A673 (cell line): ENCODE data around the gene UBE3A. TPM values are rescaled to one million over a fixed set of nuclear protein-coding genes. Genes with fewer than 3 reads are reported as not detected.
A peak's percentile ranks its signal among the peaks of the same experiment; 100 is the strongest.

Experiments used
- BruUV-seq: library from RNA; stranded (reverse); fragments of 400-500 nt; replicated peaks from 2 replicates; lab custom pipeline; 2021; lab: Mats Ljungman, UMichigan
- CTCF ChIA-PET: fragments of 300-600 bp; sonication (Branson Sonifier 250); formaldehyde crosslinking; loops from one replicate; lab custom pipeline; 2022; ENCODE audit warnings: antibody characterized with exemption; lab: Charles Lee
- POLR2A ChIA-PET: fragments of 300-600 bp; sonication (Branson Sonifier 250); formaldehyde crosslinking; loops from one replicate; lab custom pipeline; 2022; ENCODE audit warnings: antibody characterized with exemption; ENCODE audit not compliant: low non-redundant PET; lab: Charles Lee
- DNase-seq: peaks from one replicate; pipeline ENCODE4 v3.0.0-alpha.2; 2015; ENCODE audit warnings: low spot score
- H3K27ac ChIP-seq: fragments of 200-600 bp; sonication (generic); 2 replicates; pipeline ENCODE4 v1.5.1; 2016; ENCODE audit warnings: mixed run types, low read depth, mild to moderate bottlenecking, mixed read lengths, antibody characterized with exemption, low read length; ENCODE audit not compliant: poor library complexity, severe bottlenecking
- H3K27me3 ChIP-seq: fragments of 200-600 bp; sonication (generic); replicated peaks from 2 replicates; pipeline ENCODE4 v1.6.1; 2017; ENCODE audit warnings: mixed run types, low read depth, mild to moderate bottlenecking, mixed read lengths, antibody characterized with exemption, low read length; ENCODE audit not compliant: insufficient read depth, poor library complexity
- H3K36me3 ChIP-seq: fragments of 200-600 bp; sonication (generic); 2 replicates; pipeline ENCODE4 v1.6.1; 2016; ENCODE audit warnings: mixed run types, mild to moderate bottlenecking, mixed read lengths, antibody characterized with exemption, low read length; ENCODE audit not compliant: insufficient read depth, poor library complexity, severe bottlenecking
- H3K4me1 ChIP-seq: fragments of 200-600 bp; sonication (generic); 2 replicates; pipeline ENCODE4 v1.6.1; 2017; ENCODE audit warnings: mixed run types, mild to moderate bottlenecking, mixed read lengths, antibody characterized with exemption, low read length; ENCODE audit not compliant: insufficient read depth, poor library complexity, severe bottlenecking
- H3K4me3 ChIP-seq: fragments of 200-600 bp; sonication (generic); 2 replicates; pipeline ENCODE4 v1.5.1; 2016; ENCODE audit warnings: low read depth, mixed run types, mild to moderate bottlenecking, mixed read lengths, low read length; ENCODE audit not compliant: poor library complexity, severe bottlenecking
- H3K9me3 ChIP-seq: fragments of 200-600 bp; sonication (generic); 2 replicates; pipeline ENCODE4 v1.6.1; 2016; ENCODE audit warnings: mixed run types, low read depth, mild to moderate bottlenecking, mixed read lengths, antibody characterized with exemption, low read length; ENCODE audit not compliant: poor library complexity, severe bottlenecking
- EZH2 ChIP-seq: fragments of 200-600 bp; sonication (generic); IDR thresholded peaks from 2 replicates; pipeline ENCODE4 v1.6.1; 2017; ENCODE audit warnings: borderline replicate concordance, low read depth, mild to moderate bottlenecking, mixed read lengths, antibody characterized with exemption, low read length; ENCODE audit not compliant: poor library complexity, severe bottlenecking
- intact Hi-C: fragments of 100-400 bp; cut with micrococcal nuclease; formaldehyde crosslinking; loops from one replicate; pipeline ENCODE4 v1.10.0; 2022; ENCODE audit not compliant: unreplicated experiment
- total RNA-seq: library from RNA; stranded (reverse); gene quantifications from 2 replicates; pipeline ENCODE4 v1.2.3, GENCODE V29; 2021
- TF ChIP-seq, protein P1 (sequence below): fragments of 300-800, 200-600 bp; sonication (generic); conservative IDR thresholded peaks from 2 replicates; pipeline ENCODE4 v1.5.1; 2017; ENCODE audit warnings: low read depth, mild to moderate bottlenecking, antibody characterized with exemption, low read length, moderate library complexity, mixed read lengths

Gene UBE3A
- total RNA-seq, 1 experiment from 2014 or later, result 104 TPM

DNA sequence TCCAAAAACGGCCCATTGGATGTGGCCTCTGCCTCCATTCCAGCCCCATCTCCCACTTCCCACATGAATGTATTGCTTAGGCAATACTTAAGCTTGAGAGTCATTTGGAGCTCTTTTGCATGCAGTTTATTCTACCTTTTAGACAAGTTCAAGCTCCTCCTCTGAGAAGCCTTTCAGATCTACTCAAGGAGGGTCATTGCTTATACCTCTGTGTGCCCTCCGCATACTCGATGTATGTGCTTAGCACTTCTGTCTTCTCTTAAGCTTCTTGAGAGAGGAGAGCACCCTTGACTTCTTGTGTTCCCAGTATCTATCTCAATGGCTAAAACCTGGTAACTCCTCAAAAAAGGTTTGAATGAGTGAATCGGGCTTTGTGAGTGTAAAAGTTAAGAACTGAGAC is 6.6 kb upstream of the UBE3A start:
- ChIA-PET CTCF (no interaction called here), POLR2A (no interaction called here)
- DNase-seq, result no peak
- peaks cover 7% of the 10 kb centered on the region for H3K9me3 ChIP-seq
- no peaks in the 10 kb centered on the region for H3K27me3 ChIP-seq
- no peaks in the 10 kb centered on the region for H3K4me1 ChIP-seq
- intact Hi-C loops, result no loop called here
- no peaks in the 10 kb centered on the region for H3K36me3 ChIP-seq
- H3K27ac ChIP-seq, result no peak overlapping the region
- H3K4me3 ChIP-seq, result no peak overlapping the region
- BruUV-seq, result no TSS peak
- TF ChIP-seq, protein P1, sequence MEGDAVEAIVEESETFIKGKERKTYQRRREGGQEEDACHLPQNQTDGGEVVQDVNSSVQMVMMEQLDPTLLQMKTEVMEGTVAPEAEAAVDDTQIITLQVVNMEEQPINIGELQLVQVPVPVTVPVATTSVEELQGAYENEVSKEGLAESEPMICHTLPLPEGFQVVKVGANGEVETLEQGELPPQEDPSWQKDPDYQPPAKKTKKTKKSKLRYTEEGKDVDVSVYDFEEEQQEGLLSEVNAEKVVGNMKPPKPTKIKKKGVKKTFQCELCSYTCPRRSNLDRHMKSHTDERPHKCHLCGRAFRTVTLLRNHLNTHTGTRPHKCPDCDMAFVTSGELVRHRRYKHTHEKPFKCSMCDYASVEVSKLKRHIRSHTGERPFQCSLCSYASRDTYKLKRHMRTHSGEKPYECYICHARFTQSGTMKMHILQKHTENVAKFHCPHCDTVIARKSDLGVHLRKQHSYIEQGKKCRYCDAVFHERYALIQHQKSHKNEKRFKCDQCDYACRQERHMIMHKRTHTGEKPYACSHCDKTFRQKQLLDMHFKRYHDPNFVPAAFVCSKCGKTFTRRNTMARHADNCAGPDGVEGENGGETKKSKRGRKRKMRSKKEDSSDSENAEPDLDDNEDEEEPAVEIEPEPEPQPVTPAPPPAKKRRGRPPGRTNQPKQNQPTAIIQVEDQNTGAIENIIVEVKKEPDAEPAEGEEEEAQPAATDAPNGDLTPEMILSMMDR, result no peak
- TF ChIP-seq EZH2, result no peak

DNA sequence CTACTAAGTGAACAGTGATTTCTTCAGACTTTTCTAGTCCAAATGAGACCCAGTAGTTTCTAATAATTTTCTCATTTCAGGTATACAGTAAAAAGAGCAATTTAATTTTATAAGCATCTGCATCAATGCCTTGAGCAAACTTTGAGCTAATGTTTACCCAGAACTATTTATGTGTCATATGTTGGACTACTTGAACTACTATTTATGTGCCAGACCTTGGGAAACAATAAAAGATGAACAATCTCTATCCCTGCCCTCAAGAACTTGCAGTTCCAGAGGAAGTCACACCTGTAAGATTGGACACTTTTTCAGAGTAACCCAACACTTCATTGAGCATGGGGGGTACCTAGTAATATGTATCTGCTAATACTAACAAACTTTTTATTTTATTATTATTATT is 2.3 kb upstream of the UBE3A start:
- H3K27me3 ChIP-seq, result no peaks in the 10 kb centered on the region
- ChIA-PET CTCF (no interaction called here), POLR2A (no interaction called here)
- no peak overlapping the region for H3K27ac ChIP-seq
- intact Hi-C loops, result no loop called here
- H3K4me3 ChIP-seq, result no peak overlapping the region
- H3K4me1 ChIP-seq, result peaks cover 3% of the 10 kb centered on the region
- no peaks in the 10 kb centered on the region for H3K9me3 ChIP-seq
- no peaks in the 10 kb centered on the region for H3K36me3 ChIP-seq
- TF ChIP-seq, protein P1, result no peak
- TF ChIP-seq EZH2, result no peak
- no TSS peak for BruUV-seq
- DNase-seq, result no peak

DNA sequence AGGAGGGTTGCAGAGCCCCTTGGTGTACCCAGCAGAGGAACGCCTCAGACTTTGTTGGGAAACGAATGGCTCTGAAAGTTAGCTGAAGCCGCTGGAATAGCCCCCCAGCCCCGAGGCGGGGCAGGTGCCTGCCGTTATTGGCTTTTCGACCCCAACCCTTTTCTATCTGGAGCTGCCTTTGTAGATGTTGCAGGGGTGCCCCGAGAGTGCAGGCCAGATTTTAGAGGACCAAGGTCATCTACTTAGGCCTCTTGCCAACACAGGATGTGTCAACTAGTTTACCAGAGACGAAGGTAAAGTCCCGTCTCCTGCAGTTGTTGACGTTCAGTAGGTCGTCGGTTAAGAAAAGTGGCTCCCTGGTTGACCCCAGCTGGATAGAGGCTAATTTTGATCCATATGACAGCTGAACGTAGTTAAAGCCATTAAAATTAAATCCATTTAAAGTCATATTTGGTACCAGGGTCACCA is 579 bp upstream of the UBE3A start:
- no peak for TF ChIP-seq EZH2
- TF ChIP-seq, protein P1, result no peak
- H3K36me3 ChIP-seq, result no peaks in the 10 kb centered on the region
- H3K9me3 ChIP-seq, result peaks cover 4% of the 10 kb centered on the region
- intact Hi-C loops, result no loop called here
- peak overlapping the region; percentile 91 for H3K4me3 ChIP-seq
- POLR2A ChIA-PET, result no interaction called here
- DNase-seq, result no peak
- CTCF ChIA-PET, result interaction anchor here (0.6 kb wide), 1 partner anchor 62 kb away, joined by 6 read pairs; no protein-coding TSS in a partner anchor
- peak overlapping the region; percentile 99 for H3K27ac ChIP-seq
- TSS peak; percentile 90 for BruUV-seq
- H3K4me1 ChIP-seq, result peaks cover 3% of the 10 kb centered on the region
- no peaks in the 10 kb centered on the region for H3K27me3 ChIP-seq
